NCI-H1105 (cell line): ENCODE measurements around the gene CCDC116.
"Not testable (repeated sequence)": the region's sequence is repeated elsewhere in the genome, so short reads cannot be mapped to it uniquely, and the experiment has no call there.

Experiments
- DNase-seq: peaks from one replicate; lab custom pipeline; 2025; lab: John Stamatoyannopoulos, UW

Gene CCDC116, protein sequence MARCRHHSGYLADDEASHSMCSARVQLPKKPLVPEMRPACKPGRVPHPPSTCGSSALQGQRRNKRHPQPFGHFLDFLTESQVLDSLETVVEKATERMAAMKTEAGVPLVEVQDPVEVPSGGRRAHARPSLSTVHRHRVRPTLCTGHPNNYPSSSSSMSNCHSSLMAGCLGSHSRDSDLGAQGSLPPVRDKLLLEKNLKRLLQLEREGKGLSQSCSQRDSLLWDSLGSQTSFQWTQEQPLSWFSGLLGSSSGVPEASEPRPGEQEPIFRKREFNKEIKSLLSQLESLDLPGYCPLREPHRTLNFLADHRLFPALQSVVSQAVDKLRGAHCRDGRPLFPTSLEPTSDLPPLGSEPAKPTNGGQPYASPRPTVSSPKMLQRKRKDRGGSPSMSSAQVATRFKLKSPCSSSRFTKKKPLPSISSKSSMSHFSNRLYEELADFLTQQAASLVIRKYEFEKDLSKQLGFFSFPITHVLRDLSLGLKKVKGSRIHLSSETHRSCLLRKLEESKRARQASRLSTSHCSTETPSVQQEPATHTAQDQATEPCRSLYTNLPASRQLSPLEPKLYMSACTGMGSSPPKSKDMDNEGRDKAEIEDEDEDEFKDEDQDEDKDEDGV

GRCh38 chr22:21632237-21632895 is at the start of gene CCDC116:
Gene CCDC116, plus strand, starts transcription at chr22:21632760. Its CDS starts 422 bp downstream, at chr22:21633182.
- no peak for DNase-seq

- DNase-seq, result peak; percentile 69
Observed at GRCh38 chr22:21582801-21583740, 49.5 kb upstream of the CCDC116 start.

- DNase-seq, result no peak
Observed at GRCh38 chr22:21585389-21585788, 47.2 kb upstream of the CCDC116 start.

DNA sequence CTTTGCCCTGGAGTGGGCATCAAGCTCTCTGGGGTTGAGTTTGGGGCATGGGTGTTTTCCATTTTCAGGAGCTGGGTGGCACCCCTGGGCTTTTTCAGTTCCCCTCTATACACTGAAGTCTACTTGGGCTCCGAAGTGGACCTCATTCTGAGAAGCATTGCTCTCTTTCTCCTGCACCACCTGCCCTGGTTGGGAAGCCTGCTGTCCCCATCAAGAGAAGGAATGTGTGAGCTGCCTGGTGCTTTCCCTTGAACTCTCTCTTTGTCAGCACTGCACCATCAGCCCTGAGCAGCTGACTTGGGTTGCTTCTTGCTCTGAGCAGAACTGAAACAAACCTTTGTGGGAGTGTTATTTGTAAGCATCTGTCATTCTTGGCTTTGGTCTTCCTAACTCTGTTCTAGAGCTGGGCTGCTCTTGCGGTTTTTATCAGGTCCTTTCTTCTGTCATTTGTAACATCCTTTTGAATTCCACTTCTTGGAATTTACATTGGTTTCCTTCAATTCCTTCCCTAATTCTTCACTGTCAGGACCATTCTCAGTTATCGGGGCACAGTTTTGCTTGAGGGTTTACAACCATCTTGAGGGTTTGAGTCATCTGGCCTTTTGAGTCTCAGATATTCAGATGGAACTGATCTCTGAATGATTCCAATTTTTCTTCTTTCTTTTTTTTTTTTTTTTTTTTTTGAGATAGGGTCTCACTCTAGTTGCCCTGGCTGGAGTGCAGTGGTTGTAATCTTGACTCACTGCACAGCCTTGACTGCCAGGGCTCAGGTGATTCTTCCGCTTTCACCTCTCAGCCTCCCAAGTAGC is 44.6 kb upstream of the CCDC116 start:
- no peak for DNase-seq

GRCh38 chr22:21589396-21589795 is 43.2 kb upstream of the CCDC116 start:
- DNase-seq, result no peak

- DNase-seq, result no peak
Observed at GRCh38 chr22:21590809-21591641, 41.5 kb upstream of the CCDC116 start.

DNA sequence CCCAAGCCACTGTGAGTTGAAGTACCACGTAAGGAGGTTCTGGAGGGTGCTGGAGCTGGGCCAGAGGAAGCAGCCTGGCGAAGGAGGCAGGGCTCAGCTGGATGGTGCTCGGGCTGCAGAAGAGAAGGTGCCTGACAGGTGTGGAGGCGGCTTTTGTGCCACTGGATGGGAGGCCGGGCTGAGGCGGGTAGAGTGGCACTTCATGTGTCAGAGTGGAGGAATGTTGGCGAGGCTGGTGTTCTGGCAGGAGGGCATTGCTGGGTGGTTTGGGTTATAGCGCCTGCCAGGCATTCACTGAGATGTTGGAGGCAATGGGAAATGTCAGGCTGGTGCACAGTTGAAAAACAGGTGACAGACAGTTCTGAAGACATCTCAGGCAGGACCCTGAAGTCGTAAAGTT is 40.9 kb upstream of the CCDC116 start:
- no peak for DNase-seq

GRCh38 chr22:21592422-21592821 is 40.1 kb upstream of the CCDC116 start:
- no peak for DNase-seq

- no peak for DNase-seq
Observed at GRCh38 chr22:21593406-21594232, 38.9 kb upstream of the CCDC116 start.

- DNase-seq, result no peak
Observed at GRCh38 chr22:21594865-21595452, 37.6 kb upstream of the CCDC116 start.

- DNase-seq, result not testable (repeated sequence)
Observed at GRCh38 chr22:21596356-21597135, 36.0 kb upstream of the CCDC116 start.

- DNase-seq, result no peak
Observed at GRCh38 chr22:21598302-21598701, 34.3 kb upstream of the CCDC116 start.

DNA sequence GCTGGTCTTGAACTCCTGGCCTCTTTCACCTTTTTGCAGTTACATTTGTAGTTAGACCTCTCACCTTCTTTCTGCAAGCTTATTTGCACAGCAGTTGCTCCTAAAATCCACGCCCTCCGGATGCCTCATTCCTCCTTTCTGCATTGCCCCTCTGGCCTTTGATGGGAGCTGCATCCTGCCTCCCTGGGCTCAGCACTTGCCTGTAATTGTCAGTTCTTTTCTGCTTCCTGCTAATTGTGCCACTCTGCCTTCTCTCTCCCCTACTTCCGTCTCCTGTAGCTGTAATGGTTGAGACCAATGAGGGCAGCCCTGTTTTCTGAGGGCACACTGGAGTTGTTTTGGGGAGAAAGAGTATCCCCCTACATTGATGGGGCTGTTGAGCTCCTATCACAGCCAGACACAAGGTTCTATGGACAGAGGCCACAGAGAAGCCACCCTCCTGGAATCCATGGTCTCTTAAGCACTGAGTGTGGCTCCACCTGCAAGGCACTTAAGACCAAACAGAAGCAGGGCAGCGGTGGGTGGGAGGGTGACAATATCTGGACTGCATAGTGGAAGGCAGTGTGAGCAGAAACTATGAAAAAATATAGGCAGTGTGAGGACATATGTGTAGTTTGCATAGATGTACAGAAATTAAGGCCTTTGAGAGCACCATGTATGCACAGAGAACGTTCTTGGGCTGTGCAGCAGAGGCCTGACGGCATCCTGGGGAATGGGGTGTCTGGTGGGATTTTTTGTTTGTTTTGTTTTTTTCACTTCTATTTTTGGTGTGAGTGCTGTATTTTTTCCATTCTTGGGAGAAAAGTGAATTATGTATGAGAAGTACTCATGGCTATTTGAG is 33.3 kb upstream of the CCDC116 start:
- DNase-seq, result no peak

DNA sequence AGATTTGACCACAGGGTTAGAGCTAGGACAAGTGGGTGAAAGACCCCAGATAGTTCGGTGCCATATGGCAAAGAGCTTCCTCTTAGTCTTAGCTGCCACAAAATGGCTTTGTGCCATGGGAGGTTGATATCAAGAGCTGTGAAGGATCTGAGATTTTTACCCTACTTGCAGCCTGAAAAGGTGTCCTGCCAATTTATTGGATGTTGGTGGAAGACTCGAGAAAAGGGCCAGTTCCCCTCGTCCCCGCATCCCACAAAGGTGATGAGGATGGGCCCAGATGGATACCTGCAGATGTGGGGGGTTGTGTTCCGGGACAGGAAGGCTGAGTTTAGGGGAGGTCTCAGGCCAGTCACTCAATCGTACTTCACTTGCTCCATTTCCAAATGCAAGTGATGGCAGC is 30.0 kb upstream of the CCDC116 start:
- no peak for DNase-seq

- no peak for DNase-seq
Observed at GRCh38 chr22:21603973-21604372, 28.6 kb upstream of the CCDC116 start.

DNA sequence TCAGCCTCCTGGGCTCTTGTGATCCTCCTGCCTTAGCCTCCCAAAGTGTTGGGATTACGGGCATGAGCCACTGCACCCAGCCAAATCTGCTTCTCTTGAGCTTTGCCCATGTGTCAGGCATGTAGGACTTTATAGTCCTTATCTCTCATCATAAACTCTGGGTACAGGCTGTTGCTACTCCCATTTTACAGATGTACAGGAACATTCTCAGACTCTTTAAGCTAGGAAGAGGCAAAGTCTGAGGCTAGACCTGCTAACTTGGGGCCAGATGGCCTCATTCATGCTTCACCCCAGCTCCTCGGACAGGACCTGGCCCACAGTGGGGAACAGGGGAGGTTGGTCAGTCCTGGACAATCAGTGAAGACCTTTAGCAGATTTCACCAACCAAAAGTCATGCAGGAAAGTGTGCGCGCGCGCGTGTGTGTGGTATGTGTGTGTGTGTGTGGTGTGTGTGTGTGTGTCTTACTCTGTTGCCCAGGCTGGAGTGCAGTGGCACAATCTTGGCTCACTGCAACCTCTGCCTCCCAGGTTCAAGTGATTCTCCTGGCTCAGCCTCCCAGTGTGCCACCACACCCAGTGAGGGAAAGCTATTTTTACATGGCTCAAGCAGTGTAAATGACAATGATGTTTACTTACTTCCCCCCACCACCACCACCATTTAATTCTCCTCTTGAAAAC is 26.5 kb upstream of the CCDC116 start:
- no peak for DNase-seq

DNA sequence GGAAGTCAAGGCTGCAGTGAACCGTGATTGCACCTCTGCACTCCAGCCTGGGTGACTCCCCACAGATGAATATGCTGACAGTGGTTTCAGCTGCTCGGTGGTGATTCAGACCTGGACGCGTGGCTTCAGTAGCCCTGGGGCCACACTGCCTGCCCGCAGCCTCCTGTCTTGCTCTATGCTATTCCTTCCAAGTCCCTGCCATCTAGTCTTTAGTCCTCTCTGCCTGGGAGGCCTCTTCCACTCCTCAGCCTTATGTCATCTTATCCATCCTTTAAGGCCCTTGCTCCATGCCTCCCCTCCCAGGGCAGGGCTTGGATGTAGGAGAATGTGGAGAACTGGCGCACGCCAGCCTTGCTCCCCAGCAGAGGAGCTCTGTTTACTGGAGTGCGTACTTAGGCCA is 25.8 kb upstream of the CCDC116 start:
- DNase-seq, result no peak
